Fibroblast of skin of back (primary cell): Measurements from ENCODE around the gene CGNL1.

Source experiments
- DNase-seq: peaks from one replicate; pipeline ENCODE4 v3.0.0-alpha.2; 2013

Gene CGNL1

DNA sequence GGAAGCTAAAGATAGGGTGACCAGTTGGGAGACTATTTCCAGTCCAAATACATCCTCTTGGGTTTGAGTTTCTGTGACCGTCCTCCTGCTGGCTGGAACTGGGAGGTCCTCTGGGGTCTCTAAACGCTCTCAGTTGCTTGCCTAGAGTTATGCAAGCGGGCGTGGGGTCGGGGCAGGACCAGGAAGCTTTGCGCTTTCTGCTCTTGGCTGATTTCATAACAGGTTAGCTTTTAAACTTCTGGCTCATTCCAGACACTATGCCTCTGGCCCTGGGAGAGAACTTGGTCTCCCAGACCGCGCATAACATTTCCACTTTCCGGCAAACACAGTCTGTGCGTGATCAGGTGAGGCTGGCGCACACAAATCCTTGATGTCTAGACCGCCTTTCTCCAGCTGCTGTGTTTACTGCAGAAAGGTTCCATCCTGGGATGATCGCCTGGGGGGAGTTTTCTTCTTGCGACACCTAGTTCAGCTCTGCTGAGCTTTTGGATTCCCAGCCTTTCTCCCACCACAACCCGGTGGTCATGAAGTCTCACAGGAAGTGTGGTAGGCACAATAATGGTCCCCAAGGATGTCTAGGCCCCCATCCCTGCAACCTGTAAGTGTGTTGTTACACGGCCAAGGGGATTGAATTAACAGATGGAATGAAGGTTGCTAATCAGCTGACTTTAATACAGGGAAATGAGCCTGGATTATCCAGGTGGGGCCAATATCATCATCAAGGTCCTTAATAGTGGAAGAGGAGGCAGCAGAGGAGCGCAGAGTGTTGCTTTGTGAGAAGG lies 23.6 kb upstream of the CGNL1 start:
- no peak for DNase-seq

DNA sequence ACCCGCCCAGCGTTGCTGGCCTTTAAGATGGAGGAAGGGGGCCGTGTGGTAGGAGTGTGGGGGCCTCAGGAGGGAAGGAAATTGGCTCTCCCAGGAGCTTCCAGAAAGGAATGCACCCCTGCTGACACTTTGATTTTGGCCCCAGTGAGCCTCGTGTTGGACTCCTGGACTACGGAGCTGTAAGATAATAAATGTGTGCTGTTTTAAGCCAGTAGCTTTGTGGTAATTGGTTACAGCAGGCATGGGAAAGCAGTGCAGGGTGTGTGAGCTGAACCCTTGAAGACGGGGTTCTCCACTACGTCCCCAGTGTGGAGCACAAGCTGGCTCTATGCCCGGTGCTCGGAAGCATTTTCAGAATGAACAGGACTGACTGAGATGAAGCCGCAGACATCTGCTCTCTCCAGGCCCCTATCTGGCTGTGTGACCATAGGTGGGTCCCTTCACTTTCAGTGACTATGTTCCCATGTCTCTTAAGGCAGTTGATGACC lies 22.9 kb upstream of the CGNL1 start:
- no peak for DNase-seq

DNA sequence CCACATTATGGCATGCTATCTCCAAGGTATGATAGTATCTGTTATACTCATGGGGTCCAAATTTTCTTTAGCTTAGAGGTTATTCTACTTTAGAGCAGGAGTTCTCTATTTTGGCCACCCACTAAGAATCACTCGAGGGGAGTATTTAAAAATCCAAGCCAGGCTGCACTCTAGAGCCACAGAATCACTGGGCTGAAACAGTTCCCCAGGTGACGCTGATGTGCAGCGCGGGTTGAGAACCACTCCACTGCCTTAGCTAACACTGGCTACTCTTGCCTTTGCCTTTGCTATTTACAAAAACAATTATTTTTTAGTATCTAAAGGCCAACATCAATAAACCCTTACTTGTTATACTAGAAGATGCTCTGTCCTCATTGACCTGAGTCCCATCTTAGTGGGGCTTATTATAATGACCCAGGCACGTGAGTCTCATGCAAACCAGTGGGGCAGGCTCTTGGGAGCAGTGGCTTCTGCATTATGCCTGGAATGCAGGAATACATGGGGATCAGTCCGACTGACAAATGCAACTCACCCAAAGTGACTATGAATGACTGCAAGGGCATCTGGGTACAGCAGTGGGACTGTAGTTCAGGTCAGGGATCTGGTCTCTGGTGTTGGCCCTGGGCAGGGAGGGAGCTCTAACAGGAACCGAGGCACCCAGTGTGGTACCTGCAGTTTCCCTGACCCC lies 21.7 kb upstream of the CGNL1 start:
- DNase-seq = no peak

DNA sequence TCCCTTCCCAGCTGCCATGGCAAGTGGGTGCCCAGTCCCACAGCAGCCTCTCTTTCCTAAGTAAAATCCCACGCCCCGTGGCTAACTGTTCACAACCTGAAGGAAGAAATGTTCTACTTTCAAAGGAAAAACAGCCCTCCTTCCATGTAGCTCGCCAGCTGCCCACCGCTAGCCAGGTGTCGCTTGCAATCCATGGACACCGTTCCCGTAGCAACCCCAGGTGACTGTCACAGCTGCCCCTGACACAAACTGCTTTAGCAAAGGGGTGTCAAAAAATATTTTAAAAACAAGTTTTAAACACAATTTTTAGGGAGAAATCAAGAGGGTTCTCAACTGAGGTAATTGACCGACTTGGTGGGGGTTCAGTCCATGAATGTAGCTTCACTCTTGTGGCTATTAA lies 21.0 kb upstream of the CGNL1 start:
- DNase-seq = no peak

DNA sequence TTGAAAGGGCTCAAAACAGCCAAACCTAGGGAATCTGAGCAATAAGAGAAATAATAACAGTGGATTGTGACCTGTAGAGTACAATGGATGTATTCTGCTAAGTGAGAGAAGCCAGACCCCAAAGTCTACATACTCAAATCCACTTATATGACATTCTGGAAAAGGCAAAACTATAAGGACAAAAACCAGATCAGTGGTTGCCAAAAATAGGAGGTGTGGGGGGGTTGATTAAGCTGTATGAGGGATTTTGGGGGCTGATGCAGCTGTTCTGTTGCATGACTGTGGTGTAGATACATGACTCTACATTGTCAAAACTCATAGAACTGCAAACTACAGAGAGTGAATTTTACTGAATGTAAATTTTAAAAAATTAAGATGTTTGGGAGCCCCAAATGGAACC lies 20.1 kb upstream of the CGNL1 start:
- DNase-seq = no peak

DNA sequence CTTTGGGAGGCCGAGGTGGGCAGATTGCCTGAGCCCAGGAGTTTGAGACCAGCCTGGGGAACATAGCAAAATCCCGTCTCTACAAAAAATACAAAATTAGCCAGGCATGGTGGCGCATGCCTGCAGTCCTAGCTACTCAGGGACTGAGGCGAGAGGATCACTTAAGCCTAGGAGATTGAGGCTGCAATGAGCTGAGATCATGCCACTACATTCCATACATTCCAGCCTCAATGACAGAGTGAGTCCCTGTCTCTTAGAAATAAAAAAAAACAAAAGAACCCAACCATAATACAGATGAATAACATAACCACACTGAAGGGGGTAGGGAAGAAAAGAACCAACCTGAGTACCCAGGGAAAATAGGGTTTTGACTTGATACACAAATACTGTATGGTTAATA lies 19.7 kb upstream of the CGNL1 start:
- DNase-seq = peak; percentile 94

DNA sequence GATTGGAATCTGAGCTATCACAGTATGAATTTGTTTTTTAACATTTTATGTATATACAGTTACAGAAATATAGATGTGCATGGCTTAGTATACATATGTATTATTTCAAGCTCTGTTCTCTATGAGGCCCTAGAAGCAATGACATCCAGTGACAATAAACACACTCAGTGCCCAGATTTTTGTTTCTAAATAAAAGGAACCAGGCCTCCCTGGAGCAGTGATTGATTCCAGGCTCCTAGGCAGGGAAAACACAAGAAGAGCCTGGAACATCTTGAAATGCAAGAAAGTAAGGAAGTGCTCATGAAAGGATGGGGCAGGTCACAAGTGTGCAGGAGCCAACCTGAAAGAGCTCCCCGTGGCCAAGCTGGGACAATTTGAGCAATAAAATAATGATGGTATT lies 18.5 kb upstream of the CGNL1 start:
- DNase-seq = no peak

DNA sequence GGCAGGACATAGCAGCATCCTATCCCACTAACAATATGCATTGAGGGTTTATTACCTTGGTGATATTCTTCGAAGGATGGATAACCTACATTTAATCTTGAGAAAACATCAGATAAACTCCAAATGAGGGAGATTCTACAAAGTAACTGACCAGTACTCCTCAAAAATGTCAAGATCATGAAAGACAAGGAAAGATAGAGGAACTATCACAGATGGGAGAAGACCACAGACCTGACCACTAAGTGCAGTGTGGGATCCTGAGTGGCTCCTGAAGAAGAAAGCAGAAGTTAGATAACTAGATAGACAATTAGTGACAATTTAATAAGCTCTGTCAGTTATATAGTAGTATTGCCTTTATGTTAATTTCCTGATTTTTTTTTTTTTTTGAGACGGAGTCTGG lies 17.7 kb upstream of the CGNL1 start:
- no peak for DNase-seq

DNA sequence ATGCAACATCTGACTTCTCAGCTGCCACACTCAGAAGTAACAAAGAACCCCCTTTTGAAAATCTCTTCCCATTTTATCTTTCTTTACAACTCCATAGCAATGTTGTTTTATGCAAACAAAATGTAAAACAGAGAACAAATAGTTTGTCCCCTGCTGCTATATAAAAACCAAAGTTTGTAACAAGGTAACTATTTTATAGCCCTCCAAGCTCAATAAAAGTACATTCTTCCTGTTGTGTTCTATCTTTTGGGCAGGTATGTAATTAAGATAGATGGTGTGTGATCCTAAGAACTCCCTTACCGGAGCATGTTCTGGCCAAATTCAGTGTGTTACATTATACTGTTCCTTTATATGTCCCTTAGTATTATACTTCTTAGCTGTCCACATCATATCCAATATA lies 12.6 kb upstream of the CGNL1 start:
- no peak for DNase-seq

DNA sequence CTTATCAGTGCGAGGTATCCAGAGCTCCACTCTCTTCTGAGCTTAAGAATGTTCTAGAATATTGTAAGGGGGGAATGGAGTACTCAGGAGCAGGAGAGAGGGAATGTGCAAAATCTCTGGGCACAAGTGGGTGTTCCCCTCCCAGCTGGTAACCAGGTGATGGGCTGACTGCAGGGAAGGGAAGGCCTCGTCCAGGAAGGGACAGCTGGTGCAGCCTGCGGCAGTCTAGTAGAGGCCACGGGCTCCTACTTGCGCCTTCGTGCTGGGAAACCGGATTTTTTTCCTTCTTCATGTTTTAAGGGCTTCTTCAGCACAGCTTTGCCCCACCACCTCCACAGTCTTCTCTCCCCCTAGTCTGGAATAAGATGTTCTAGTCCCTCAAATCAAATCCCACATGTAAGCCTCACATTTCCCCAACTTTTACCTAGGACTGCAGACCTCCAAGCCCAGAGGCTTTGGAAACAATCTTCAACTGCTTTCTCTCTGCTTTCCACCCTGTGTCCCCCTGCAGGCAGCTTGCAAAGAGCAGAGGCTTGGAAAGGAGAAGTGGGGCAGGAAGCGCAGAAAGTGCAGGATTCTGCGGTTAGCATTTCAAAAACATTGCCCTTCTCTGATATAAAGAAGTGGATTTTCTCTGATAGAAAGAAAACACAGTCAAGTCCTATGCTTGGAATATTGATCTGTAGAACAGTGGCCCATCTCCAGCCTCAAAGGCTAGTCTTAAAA lies 11.9 kb upstream of the CGNL1 start:
- DNase-seq = peak; percentile 48

DNA sequence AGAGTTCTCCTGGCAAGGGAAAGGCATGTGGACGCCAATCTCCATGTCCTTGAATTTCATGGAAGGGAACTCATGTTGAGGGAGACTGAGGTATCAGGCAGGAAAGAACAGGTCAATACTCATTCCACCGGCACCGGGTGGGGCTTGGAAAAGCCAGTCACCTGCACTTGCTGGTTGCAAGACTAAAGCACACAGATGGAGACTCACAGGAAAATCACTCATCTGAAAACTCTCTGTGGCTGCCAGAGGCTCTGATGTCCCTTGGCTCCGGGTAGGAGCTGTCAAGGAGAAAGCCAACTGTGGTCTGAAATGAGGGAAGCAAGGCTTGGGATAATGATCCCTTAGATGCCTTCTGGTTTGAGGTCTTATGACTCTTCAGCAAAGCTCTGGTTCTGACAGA lies 8.7 kb upstream of the CGNL1 start:
- DNase-seq = no peak

DNA sequence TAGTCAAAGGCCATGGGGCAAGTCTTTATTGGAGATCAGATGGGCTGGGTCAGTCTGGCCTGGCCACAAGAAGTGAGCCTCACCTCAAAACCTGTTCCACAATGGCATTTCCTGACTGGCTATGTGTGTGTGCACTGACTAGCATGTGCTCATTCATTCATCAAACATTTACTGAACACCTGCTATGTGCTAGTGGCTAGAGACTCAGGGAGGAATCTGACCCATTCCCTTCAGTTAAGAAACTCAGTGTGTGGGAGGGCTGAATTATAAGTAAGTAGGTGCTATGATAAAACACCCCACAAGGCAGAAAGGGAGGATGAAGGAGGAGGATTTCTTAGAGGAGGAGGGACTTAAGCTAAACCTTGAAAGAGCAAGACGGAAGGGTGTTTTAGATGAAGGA lies 5.4 kb upstream of the CGNL1 start:
- DNase-seq = no peak

DNA sequence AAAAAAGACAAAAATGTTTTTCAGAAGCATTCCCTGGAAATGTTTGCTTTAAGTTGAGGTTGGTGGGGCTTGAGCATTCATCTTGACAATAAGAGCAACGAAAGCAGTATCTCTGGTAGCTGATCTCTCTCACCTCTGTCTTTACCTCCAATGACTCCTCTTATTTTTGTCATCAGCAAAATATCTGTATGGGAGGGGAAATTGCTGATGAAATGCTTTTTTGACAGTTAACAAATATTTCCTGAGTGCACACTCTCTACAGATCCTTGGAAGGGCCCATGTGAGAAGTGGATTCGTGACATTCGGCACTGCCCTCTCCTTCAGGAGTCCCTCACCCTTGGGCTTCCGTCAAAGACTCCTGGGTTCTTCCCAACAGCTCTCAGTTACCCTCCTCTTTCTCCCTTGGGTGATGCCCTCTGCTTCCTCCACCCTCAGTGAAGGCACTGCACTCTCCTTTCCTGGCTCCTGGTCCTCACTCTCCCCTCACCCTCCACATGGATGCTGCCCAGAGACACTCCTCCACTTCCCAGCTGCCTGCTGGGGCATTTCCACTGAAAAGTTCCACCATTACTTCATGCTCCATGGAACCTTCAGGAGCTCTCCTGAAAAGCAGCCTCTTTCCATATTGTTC lies 2.9 kb upstream of the CGNL1 start:
- DNase-seq = no peak

DNA sequence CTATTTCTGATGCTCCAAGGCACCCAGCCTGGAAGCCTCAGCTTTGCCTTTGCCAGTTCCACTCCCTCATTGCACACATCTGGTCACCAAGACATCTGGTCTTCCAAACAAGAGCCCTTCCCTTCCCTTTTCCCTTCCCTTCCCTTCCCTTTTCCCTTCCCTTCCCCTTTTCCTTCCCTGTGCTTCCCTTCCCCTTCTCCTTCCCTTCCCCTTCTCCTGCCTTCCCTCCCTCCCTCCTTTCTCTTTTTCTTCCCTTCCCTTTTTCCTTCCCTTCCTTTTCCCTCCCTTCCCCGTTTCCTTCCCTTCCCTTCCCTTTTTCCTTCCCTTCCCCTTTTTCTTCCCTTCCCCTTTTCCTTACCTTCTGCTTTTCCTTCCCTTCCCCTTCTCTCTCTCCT lies 2.4 kb upstream of the CGNL1 start:
- no peak for DNase-seq

DNA sequence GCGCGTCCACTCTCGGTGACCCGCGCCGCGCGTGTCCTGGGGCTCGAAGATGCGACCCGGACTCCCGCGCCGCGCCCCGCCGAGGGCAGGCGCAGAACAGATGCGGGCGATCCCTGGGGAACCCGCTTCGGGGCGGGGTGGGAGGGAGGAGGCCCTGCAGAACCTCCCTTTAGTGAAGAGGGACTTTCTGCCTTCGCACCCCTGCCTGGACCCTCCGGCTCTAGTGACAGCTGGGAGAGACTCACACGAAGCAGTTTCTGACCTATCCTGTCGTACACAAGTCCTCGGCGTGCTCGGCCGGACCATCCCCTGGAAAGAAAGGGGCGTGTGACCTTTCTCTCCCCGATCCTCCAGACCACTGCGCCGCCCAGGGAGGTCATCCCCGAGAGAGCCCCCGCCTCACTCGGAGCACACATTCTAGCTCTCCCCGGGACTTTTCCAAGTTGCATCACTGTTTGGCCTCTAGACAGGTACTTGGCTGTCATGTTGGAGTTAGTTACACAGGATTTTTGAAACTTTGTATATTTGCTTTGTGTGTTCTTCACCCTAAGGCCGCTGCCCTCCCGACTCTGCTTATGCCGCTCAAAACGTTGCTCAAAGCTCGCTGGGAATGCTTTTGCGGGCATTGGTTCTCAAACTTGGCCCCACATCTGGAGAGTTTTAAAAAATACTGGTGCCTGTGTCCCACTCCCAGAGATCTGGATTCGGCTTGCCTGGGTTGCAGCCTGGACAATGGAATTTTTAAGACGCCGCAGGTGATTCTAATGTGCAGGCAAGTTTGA lies 582 bp downstream of the CGNL1 start:
- DNase-seq = no peak

DNA sequence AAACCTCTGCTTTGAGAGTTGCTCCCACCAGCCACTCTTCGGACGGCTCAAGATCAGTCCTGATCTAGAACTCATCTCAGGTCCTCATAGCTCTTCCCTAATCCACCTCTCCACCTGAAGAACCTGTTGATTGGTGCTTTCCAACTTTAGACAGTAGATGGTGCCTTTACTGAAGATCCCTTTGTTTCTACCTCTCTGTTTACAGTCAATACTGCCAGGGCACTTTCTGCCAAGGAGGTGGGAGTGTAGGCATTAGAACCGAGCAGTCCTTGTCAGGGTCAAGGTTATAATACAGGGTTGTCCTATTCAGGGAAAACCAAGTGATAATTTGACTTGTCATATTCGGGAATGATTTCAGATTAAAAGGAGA lies 1.2 kb downstream of the CGNL1 start:
- no peak for DNase-seq

DNA sequence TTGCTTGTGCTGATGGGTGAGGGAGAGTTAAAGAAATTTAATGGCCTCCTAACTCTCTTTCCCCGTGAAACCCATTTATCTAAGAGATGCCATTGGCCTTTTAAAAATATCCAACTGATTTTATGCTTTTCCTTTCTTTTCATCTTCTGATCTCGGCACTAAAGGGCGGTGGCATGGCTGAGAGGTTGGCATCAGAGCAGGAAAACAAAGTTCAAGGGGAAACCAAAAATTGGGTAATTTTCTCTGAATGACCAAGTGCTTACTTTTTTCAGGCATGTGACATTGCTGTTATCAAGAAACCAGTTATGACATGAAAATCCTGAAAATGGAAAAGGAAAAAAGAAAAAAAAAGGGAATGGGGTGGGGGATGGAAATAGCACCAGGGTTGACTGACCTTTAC lies 3.2 kb downstream of the CGNL1 start:
- no peak for DNase-seq

DNA sequence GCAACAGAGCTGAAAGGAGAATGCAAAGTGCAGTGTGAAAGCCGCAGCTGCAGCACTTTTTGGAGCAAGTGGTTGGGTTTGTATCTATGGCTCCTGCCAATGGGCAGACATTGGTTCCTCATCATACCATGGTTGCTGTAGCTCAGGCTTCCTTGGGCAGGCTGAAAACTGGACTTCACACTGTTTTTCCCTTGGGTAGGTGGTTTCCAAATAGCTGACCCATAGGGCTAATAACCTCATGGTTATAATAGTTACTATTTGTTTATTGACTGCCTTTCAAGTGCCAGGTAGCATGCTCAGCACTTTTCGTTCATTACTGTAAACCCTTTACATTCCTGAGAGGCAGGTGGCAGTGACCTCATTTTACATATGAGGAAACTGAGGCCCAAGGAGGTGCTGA lies 4.5 kb downstream of the CGNL1 start:
- no peak for DNase-seq

DNA sequence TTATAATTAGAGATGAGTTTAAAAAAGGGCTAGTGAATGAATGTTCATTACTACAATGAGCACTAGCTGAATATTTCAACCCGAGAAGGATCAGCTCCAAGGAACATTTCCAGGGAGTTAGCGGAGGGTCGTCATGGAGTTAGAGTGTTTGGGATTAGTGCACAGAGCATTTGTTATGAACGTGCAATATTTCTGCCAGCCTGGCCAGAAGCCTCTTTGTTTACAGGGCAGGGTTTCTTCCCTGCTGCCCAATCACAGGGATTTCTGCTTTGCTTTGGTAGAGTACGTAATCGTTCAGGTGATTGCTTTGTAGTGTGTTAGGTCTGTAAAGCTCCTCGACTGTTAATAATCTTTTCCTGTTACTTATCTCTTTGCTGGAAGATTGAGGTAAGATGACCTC lies 5.9 kb downstream of the CGNL1 start:
- no peak for DNase-seq

DNA sequence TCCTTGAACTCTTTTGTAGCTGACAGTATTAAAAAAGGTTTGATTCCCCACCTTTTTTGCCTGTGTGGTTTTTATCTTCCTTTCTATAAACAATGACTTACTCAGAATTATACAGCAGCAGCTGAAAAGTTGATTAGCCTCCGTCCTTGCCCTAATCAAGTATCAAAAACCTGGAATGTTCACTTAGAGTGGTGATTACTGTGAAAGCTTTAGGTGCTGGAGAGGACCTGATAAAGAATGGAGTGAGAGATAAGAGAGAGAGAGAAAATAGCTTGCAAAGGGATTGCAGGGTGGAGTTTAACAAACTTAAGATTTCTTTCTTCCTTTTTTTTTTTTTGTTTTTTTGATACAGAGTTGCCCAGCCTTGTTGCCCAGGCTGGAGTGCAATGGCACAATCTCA lies 6.7 kb downstream of the CGNL1 start:
- DNase-seq = no peak

DNA sequence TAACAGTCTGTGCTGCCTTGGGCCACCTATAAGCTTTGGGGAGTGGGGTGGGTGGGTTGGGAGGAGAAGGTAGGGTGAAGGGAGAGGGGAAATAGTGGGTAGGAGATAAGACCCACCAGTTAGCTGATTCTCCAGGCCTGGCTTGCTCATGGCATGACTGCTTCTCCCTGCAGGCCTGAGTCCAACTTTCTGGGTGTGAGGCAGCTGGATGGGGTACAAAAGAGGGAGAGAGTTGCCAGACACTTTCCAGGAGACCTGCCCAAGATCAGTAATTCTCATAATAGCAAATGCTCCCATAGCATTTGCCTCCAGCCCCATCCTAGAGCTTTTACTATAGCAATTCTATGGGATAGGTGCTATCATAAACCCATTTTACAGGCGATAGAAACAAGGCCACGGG lies 7.7 kb downstream of the CGNL1 start:
- no peak for DNase-seq

DNA sequence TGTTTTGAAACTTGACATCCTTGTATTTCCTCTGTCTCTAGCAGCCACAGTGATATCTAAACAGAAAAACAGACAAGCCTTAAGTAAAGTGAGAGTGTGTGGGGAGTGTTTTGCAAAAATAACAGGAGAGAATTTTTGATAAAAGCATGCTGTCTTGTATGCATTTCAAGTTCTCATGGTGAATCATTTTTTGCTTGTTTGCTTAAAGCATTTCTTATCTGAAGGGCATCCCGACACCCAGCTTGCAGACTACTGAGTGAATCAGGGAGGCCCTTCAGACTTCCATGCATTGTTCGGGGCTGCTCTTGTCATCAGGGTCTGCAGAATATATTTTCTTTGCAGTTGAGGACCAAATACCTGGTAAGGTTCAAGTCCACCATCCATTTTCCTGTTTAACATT lies 8.5 kb downstream of the CGNL1 start:
- peak; percentile 74 for DNase-seq
